NCI-H1092 treated with DMSO at 0.1 percent for 48 hours (cell line): ENCODE data around the gene CYP46A1.

Source experiments
- DNase-seq: peaks from one replicate; lab custom pipeline; 2025; lab: John Stamatoyannopoulos, UW

The CYP46A1 gene

DNA sequence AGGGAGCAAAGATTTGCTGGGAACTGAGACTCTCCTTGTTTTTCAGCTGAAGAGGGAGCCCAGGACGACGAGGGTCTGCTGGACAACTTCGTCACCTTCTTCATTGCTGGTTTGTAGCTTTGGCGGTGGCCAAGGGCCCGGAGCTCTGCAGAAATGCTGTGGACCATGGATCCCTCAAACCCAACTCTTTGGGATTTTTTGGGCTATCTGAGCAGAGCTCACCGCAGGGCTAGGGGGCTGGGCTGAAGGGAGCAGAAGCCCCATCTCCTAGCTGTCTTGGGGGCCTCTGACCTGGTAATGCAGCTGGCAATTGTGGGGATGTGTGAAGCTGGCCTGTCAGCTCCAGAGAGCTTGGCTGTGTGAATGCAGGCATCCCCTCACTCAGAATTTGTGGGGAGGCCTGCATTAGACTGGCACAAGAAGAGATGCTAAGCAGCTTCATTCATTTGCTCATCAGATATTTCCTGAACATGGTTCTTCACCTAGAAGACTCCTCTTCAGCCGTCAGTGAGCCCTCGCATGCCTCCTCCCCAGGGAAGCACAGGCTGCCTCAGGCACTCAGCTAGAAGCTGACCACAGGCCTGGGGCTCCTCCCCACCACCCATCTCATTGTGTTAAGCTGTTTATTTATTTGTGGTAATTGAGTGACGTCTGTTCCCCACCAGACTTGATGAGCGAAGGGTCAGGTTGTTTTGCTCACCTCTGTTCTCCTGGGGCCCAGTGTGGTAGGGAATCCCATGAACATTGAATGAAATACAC lies 32.2 kb downstream of the CYP46A1 start:
- DNase-seq: no peak

DNA sequence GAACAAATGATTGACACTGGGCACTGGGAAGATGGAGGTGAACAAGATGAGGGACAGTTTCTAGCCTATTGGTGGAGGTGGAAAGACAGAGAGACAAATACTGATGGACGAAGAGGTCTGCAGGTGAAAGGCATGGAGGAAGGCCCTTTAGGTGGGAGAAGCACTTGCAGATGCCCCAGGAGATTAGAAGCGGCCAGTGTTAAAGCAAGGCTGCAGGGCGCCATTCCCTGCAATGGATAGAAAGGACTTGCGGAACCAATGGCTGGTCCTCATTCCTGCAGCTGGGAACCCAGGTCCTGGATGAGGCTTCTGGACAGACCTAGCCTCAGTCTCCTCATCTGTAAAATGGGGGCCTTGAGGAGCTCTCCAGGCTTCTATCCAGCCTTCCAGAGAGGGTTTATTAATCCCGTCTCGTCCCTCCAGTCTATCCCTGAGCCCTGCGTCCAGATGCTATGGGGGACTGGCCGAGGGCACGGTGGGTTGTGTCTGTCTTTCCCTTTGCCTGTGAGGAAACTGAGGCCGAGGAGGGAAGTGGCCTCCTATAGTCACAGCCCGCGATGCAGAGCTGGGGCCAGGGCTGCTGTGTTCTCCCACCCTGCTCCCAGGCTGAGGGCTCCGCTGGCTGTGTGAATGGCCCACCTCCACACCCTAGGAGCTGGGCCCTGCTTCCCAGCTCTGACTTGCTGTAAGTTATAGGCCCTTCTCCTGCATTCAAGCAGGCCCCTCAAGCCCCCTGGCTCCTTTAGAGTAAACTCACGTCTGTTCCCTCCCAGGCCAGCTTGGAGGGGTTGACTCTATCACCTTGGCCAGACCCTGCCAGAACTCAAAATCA lies 33.0 kb downstream of the CYP46A1 start:
- no peak for DNase-seq

DNA sequence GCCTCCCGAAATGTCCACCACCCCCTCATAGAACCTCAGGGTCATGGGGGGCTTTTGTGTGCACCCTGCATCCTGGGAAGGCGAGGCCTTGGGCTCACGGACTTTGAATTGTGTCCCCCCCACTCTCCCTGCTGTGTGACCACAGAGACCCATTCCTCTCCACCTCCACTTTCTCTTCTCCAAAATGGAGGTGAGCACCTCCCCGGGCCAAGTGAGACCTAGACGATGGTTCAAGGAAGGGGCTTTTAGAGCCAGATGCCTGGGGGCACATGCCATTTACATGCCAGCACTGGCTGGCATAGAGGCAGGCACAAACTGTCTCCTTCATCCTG lies 33.5 kb downstream of the CYP46A1 start:
- no peak for DNase-seq

DNA sequence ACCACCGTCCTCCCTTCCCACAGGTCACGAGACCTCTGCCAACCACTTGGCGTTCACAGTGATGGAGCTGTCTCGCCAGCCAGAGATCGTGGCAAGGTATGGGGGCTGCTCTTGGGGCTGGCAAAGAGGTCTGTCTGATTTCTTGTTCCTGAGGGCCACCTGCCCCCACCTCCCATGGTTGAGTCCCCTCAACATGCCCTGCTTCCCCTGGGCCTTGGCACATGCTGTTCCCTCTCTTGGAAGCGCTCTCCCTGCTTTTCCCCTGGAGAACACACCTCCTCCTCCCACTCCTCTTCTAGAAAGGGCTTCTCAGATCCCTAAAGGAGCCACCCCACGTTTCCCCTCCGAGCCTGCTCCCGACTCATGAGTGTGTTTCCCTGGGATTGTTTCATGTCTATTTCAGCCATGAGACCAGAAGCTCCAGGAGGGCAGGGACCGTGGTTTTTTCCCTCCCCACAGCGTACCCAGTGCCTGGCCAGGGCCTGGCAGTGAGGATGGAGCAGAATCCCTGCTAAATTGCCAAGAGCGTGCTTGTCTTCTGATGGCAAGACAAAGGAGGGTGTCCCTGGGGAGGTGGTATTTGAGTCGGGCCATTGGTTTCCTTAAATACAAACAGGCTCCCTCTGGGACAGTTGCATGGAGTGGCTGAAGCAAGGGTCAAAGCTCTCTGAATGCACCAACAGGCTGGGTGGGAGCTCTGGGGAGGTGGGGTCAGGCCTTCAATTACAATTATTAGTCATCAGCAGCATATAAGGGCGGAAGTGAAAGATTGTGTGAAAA lies 34.1 kb downstream of the CYP46A1 start:
- DNase-seq: peak; percentile 41

DNA sequence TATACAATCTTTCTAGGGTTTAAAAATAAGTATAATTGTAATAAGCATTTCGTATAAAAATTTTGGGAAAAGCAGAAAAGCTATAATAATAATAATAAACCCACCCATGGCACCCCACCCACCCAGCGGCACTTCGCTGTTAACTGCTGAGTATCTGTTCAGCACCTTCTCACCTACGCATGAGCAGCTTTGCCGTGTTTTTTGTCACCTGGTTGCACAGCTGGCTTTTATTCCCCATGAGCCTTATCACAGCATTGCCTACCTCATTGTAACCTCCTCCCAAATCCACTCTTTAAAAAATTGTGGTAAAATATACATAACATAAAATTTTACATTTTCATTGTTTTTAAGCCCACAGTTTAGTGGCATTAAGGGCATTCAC lies 34.7 kb downstream of the CYP46A1 start:
- DNase-seq: no peak

DNA sequence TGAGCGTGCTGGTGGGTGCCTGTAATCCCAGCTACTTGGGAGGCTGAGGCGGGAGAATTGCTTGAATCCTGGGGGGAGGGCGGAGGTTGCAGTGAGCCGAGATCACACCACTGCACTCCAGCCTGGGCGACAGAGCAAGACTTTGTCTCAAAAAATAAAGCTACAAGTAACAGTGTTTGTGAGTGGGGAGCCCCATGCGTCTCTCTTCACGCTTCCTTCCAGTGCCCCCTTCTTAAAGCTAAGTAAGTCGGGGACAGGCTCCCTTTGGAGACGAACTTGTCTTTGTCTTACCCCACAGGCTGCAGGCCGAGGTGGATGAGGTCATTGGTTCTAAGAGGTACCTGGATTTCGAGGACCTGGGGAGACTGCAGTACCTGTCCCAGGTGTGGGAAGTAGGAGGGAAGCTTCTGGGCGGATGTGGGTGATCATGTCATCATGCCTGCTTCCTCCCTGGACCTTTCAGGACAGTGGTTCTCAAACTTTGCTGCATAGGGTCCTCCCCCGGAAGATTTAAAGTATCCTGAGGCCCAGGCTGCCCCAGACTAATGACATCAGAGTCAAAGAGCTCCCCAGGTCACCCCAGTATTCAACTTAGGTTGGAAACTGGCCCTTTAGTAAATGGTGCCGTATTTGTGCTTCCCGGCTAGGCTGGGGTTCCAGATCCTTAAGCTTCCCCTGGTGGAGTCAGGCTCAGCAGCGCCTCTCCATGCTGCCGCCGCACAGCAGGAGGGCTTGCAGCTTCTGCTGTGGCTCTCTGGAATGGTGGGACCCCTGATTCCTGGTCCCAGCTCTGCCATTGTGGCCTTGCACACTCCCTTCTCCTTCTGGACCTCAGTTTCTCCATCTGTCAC lies 37.1 kb downstream of the CYP46A1 start:
- no peak for DNase-seq

DNA sequence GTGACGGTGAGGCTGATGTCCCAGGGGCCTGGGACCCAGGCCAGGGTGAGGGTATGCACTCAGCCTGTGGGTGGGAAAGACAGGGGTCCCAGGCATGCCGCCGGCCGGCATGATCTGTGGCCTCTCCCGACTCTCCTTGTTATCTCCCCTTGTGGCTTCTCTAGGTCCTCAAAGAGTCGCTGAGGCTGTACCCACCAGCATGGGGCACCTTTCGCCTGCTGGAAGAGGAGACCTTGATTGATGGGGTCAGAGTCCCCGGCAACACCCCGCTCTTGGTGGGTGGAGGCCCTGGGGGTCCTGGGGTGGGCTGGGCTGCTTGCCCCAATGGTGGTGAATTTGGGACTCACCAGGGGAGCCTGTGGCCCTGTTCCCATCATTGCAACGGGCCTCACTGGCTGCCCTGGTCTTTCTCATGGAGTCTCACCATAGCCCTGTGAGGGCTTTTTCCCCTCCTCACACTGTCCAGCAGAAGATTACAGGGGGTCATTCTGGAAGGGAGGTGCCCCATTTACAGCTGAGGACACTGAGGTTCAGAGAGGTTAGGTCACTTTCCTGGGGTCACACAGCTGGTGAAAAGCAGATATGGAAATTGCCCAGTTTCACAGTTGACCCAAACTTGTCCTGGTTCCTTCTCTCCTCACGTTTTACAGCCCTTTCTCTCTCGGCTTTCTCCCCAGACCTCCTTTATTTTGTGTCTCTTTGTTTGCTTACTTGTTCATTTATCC lies 37.9 kb downstream of the CYP46A1 start:
- no peak for DNase-seq

DNA sequence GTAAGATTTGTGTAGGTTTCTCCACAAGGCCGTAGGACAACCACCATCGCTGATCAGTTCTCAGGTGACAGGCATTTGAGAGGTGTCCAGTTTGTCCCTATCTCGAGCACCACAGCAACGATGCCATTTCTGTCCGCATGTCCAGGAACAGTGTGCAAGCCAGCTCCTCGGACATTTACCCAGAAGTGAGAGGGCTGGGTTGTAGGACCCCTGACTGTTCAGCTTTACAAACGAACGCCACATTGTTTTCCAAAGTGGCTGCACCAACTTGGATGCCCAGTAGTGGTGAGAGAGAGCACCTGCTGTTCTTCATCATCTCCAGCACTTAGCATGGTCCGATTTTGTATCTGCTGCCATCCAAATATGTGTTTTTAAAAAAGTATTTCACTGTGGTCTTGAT lies 38.6 kb downstream of the CYP46A1 start:
- DNase-seq: no peak

DNA sequence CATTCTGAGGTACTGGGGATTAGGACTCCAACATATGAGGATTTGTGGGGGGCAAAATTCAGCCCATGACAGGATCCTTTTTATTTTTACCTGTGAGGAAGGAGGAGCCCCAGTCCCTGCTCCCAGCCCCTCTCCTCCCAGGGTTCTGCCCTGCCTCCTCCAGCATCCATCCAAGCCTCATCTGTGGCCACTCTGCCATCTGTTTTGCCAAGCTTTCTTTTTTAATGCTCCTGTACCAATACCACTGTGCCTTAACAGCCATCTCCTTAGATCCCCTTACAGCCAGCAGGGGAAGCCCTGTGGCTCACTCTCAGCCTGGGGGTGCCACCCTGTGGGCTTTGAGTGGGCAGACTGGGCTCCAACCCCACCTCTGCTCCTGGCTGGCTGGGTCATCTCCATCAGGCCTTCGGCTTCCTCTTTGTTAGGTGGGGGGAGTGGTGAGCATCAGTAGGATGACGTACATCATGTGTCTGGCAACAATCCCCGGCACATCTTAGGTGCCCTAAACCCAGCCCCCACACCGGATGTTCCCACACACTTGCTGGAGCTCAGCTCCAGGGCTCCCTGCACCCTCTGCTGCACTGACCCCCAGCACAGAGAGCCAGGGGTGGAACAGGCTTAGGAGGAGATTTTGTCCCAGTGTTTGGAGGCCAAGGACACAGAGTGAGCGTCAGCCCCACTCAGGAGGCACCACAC lies 40.2 kb downstream of the CYP46A1 start:
- DNase-seq: no peak

DNA sequence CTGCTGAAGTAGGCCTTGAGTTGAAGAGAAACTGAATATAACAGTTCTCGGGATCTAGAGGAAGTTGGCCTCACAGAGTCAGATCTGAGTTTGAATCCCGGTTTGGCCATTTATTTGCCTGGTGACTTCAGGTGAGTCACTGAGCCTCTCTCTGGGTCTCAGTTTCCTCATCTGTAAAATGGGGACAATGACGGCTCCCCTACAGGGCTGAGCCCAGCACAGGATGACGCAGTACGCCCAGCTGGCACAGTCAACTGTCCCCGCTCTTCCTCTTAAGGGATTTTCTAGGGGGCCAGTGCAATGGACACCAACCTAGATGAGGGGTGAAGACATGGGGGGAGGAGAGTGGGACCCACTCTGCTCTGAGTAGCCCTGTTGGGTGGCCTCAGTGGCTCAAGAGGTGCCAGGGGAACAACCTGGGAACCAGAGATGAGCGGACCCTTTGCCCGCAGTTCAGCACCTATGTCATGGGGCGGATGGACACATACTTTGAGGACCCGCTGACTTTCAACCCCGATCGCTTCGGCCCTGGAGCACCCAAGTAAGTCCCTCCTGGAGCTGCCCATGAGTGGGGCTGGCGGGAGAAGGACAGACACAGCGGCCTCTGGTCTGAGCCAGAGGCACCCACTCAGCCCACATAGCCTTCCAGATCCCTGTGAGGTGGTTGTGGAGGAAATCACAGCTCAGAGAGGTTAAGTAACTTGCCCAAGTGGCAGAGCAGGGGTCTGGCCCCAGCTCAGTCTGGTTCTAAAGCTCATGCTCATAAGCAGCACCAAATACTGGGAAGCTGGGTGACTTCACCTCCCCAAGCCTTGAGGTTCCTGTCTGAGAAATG lies 41.1 kb downstream of the CYP46A1 start:
- DNase-seq: no peak

DNA sequence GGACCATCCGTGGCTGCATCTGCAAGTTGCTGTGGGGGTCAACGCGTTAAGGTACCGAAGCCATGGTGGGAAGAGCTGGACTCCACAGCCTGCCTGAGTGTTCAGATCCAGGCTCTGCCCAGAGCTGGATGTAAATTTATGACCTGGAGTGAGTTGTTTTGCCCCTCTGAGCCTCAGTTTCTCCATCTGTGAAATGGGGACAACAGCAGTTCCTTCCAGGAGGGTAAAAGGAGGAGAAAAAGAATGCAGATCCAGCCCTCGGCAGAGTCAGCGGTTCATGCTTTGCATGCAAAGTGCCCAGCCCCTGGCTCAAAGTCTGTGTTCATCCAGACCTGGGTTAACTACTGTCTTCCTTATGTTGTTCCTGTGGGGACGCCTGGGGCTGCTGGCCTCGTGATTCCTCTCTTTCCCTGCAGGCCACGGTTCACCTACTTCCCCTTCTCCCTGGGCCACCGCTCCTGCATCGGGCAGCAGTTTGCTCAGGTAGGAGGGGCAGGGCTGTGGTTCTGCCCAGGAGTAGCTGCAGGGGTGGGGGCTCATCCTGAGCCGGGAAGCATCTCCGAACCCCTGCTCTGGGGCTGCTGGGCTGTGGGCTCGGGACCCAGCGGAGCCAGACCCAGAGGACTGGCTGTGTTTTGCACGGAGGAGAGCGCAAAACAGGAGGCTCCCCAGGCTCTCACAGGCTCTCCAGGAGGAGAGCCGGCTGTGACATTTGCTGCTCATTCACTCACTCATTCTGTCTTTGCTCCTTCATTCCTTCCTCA lies 41.9 kb downstream of the CYP46A1 start:
- no peak for DNase-seq

DNA sequence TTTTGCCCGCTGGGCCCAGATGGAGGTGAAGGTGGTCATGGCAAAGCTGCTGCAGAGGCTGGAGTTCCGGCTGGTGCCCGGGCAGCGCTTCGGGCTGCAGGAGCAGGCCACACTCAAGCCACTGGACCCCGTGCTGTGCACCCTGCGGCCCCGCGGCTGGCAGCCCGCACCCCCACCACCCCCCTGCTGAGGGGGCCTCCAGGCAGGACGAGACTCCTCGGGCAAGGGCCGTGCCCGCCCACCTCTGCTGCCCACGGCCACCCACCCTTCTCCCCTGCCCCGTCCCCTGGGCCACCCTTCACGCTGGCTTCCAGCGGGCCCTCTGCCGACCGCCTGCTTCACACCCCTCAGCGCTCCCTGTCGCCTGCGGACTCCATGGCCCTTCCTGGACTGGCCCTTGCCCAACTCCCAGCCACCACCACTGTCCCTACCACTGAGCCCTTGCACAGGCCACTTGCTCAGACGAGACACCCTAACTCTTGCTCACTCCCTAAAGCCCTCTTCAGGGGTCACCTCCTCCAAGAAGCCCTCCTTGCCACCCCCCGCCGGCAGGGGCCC lies 42.5 kb downstream of the CYP46A1 start:
- DNase-seq: no peak

DNA sequence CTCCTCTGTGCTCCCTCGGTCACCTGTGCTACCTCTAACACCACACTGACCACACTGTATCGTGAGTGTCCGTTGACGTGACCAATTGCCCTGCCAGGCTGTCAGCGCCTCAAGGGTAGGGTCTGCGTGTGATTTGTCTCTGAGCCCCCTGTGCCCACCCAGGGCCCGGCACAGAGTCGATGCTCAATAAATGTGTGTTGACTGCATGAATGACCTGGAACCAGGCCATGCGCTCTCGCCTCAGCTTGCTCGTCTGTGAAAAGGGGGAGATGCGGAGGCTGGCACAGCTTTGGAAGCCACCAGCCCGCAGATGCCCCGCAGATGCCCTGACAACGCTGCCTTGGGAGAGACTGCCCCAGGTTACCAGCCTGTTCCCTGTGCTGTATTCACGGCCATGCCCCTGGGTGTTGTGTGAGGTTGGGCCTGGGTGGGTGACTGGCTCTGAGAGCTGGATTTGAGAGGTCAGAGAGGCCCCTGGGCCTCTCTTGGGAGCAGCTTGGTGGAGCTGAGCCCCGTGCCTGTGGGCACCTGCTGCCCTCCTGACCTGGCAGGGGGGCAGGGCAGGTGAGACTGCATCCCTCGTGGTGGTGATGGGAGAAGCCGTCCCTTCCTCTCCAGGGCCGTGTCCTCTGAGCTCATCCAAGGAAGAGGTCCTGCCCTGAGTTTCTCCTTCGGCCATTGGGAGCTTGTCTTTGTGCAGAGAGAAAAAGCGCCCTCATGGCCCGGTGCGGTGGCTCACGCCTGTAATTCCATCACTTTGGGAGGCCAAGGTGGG lies 43.2 kb downstream of the CYP46A1 start:
- DNase-seq: no peak

DNA sequence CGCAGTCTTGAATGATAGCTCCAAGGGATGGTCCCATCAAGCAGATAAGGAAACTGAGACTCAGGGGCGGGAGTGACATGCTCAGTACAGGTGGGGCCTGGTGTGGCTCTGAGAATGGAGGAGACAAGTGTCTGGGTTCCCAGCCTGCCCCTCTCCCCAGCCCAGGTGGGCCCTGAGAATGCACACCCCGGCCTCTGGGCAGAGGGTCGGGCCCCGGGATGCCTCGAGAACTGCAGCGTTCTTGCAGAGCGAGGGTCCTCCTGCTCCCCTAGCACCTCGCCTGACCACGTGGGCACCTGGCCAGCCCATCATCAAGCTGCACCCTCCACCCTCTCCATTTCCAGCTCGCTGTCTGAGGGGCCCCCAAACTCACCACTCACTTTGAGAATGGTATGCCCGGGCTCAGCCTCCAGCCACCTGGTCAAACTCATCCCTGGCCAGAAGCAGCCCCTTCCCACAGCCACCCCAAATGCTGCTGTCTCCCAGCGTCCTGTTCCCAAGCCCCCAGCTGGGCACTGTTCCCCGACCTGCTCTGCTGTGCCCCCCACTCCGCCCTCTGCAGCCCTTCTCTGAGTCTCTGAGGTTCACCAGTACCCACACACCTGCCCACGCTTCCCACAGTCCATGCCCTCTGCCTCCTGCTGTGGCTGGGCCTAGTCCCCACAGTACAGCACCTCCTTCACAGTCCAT lies 44.3 kb downstream of the CYP46A1 start:
- no peak for DNase-seq

DNA sequence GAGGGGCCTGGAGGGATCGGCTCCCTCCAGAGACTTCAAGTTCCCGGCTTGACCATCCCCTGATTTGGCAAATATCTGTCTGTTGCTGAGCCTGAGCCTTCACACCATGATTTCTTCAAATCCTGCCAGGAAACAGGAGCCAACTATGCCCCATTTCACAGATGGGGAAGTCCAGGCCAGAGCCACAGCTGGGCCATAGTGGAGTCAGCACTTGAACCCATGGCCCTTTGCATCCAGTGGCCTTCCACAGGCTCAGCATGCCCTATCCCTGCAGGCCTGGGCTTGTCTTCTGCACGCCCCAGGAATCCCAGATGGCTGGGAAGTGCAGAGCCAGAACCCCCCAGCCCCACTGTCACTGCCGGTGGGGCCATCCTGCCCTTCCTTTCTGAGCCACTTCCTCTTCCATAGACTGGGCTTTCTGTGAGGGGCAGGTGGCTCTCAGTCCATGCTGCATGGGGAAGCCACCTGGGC lies 44.9 kb downstream of the CYP46A1 start:
- DNase-seq: no peak

DNA sequence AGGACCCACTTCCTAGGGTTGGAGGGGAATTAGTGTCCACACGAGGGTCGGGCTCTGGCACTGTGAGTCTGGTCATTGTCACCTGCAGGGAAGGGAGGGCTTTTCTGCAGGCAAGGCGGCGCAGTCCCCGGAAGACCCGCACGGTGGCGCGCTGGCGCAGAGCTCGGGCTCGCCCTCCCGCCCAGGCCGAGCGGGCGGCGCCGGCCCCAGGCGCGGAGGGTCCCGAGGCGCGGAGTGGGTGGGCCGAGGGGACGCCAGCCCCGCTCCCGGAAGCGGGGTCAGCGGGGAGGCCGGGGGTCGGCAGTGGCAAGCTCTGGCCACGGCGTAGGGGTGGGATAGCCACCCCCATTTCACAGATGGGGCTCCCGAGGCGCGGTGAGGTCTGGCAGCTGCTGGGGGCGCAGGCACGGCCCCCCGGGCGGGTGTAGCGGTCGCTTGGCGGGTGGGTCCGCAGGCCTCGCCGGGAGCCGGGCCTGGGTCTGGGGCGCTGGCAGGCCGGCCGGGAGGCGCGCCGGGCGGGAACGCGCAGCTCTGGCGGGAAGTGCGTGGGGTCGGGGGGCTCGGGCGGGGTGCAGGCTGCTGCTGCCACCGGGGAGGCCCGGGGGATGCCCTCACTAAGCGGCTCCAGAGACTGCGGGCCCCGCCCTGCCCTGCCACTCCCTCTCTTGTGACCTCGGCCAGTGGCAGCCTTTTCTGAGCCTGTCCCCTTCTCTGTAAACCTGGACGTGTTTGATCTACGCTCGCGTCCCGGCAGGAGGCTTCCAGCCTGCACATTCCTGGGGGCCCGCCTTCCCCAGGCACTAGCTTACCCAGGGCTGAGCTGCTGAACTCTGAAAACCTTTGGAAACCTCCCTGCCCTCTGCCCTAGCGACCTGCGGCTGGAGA lies 46.1 kb downstream of the CYP46A1 start:
- peak; percentile 45 for DNase-seq
